ENCODE measurements around the gene SIRT1.

SIRT1 gene

GRCh38 chr10:67925449-67926005, 41.1 kb downstream of the SIRT1 start:
- no peak overlapping the region for H3K4me3 ChIP-seq (replicated peaks in 1 of 2; ENCODE audit: low read depth in 2 of 2, low read length in 2 of 2)
- no peak for TF ChIP-seq CTCF (IDR thresholded peaks at IDR 0.05; ENCODE audit: low read depth, low read length)
- peak in 1 of 2 donors; percentile 50 for DNase-seq (ENCODE audit: low read depth in 2 of 2)

GRCh38 chr10:67926951-67927350, 42.5 kb downstream of the SIRT1 start:
- TF ChIP-seq CTCF (IDR thresholded peaks at IDR 0.05; ENCODE audit: low read depth, low read length) = no peak
- H3K4me3 ChIP-seq (replicated peaks in 1 of 2; ENCODE audit: low read depth in 2 of 2, low read length in 2 of 2) = no peak overlapping the region
- no peak for DNase-seq (ENCODE audit: low read depth in 2 of 2)

- no peak for TF ChIP-seq CTCF (IDR thresholded peaks at IDR 0.05; ENCODE audit: low read depth, low read length)
- no peak for DNase-seq (ENCODE audit: low read depth in 2 of 2)
- H3K4me3 ChIP-seq (replicated peaks in 1 of 2; ENCODE audit: low read depth in 2 of 2, low read length in 2 of 2) = no peak overlapping the region
These were observed 48.7 kb downstream of the SIRT1 start for GRCh38 chr10:67933199-67933598.

GRCh38 chr10:67934336-67934735, 49.9 kb downstream of the SIRT1 start:
- no peak for TF ChIP-seq CTCF (IDR thresholded peaks at IDR 0.05; ENCODE audit: low read depth, low read length)
- no peak for DNase-seq (ENCODE audit: low read depth in 2 of 2)
- no peak overlapping the region for H3K4me3 ChIP-seq (replicated peaks in 1 of 2; ENCODE audit: low read depth in 2 of 2, low read length in 2 of 2)

GRCh38 chr10:67935223-67935622, 50.8 kb downstream of the SIRT1 start:
- TF ChIP-seq CTCF (IDR thresholded peaks at IDR 0.05; ENCODE audit: low read depth, low read length) = no peak
- H3K4me3 ChIP-seq (replicated peaks in 1 of 2; ENCODE audit: low read depth in 2 of 2, low read length in 2 of 2) = no peak overlapping the region
- no peak for DNase-seq (ENCODE audit: low read depth in 2 of 2)

- no peak for TF ChIP-seq CTCF (IDR thresholded peaks at IDR 0.05; ENCODE audit: low read depth, low read length)
- H3K4me3 ChIP-seq (replicated peaks in 1 of 2; ENCODE audit: low read depth in 2 of 2, low read length in 2 of 2) = no peak overlapping the region
- no peak for DNase-seq (ENCODE audit: low read depth in 2 of 2)
These were observed 52.0 kb downstream of the SIRT1 start for GRCh38 chr10:67936416-67936815.

- DNase-seq (ENCODE audit: low read depth in 2 of 2) = no peak
- no peak overlapping the region for H3K4me3 ChIP-seq (replicated peaks in 1 of 2; ENCODE audit: low read depth in 2 of 2, low read length in 2 of 2)
- no peak for TF ChIP-seq CTCF (IDR thresholded peaks at IDR 0.05; ENCODE audit: low read depth, low read length)
These were observed 59.5 kb downstream of the SIRT1 start for GRCh38 chr10:67943917-67944316.
